Right atrium auricular region (tissue), 2 donors: ENCODE measurements around the gene FAM9C. TPM values are rescaled to one million over a fixed set of nuclear protein-coding genes. Genes with fewer than 3 reads are reported as not detected.
"Not testable (repeated sequence)": the region's sequence is repeated elsewhere in the genome, so short reads cannot be mapped to it uniquely, and the experiment has no call there.

Experiments
- DNase-seq: peaks from one replicate; pipeline ENCODE4 v3.0.0-alpha.2; 2019; ENCODE audit warnings: low spot score
- H3K27ac ChIP-seq, 2 donors: fragments of 200-600 bp; sonication (generic); 1 replicate in 1 of 2; 2 replicates in 1 of 2; pipeline ENCODE4 v1.5.1; 2016 to 2019
- H3K27me3 ChIP-seq, 2 donors: fragments of 200-600 bp; sonication (generic); one replicate each; pipeline versions ENCODE4 v1.5.1 to v1.6.0; 2017 to 2019
- H3K36me3 ChIP-seq: fragments of 200-600 bp; sonication (generic); one replicate; pipeline ENCODE4 v1.5.1; 2016
- H3K4me1 ChIP-seq, 2 donors: fragments of 200-600 bp; sonication (generic); one replicate each; pipeline versions ENCODE4 v1.5.1 to v1.6.0; 2017 to 2019
- H3K4me3 ChIP-seq, 2 donors: fragments of 200-600 bp; sonication (generic); 1 replicate in 1 of 2; 2 replicates in 1 of 2; pipeline ENCODE4 v1.5.1; 2017 to 2019; ENCODE audit warnings: mild to moderate bottlenecking in 1 of 2, moderate library complexity in 1 of 2
- H3K9me3 ChIP-seq, 2 donors: fragments of 200-600 bp; sonication (generic); one replicate each; pipeline ENCODE4 v1.5.1; 2019
- CTCF ChIP-seq, 2 donors: fragments of 200-600 bp; sonication (generic); IDR thresholded peaks; one replicate each; pipeline ENCODE4 v1.5.1; 2019; ENCODE audit warnings: antibody characterized with exemption in 2 of 2
- total RNA-seq, 2 donors: library from RNA; depleted of rRNA; stranded (reverse); fragments of >200 nt; gene quantifications; one replicate each; pipeline ENCODE4 v1.1.0, GENCODE V29; 2016

Gene FAM9C
- total RNA-seq, 2 donors from 2014 or later: not detected

GRCh38 chrX:13068651-13069050 is 24.2 kb upstream of the FAM9C start:
- H3K27me3 ChIP-seq: no peaks in the 10 kb centered on the region
- no peak for DNase-seq
- peaks cover 7 to 28% of the 10 kb centered on the region in 2 donors for H3K9me3 ChIP-seq
- H3K27ac ChIP-seq: no peak overlapping the region
- H3K36me3 ChIP-seq: no peaks in the 10 kb centered on the region
- no peaks in the 10 kb centered on the region for H3K4me1 ChIP-seq
- TF ChIP-seq CTCF (IDR thresholded peaks at IDR 0.05): no peak
- H3K4me3 ChIP-seq: no peak overlapping the region

GRCh38 chrX:13067773-13068172 is 23.4 kb upstream of the FAM9C start:
- no peak for TF ChIP-seq CTCF (IDR thresholded peaks at IDR 0.05)
- no peaks in the 10 kb centered on the region for H3K27me3 ChIP-seq
- H3K4me3 ChIP-seq: no peak overlapping the region
- no peaks in the 10 kb centered on the region for H3K4me1 ChIP-seq
- peaks cover 7 to 31% of the 10 kb centered on the region in 2 donors for H3K9me3 ChIP-seq
- no peaks in the 10 kb centered on the region for H3K36me3 ChIP-seq
- H3K27ac ChIP-seq: no peak overlapping the region
- no peak for DNase-seq

- H3K36me3 ChIP-seq: no peaks in the 10 kb centered on the region
- TF ChIP-seq CTCF (IDR thresholded peaks at IDR 0.05): no peak
- no peak for DNase-seq
- H3K4me1 ChIP-seq: no peaks in the 10 kb centered on the region
- H3K27ac ChIP-seq: no peak overlapping the region
- H3K4me3 ChIP-seq: no peak overlapping the region
- no peaks in the 10 kb centered on the region for H3K27me3 ChIP-seq
- H3K9me3 ChIP-seq: peaks cover 7 to 30% of the 10 kb centered on the region in 2 donors
These were observed 22.0 kb upstream of the FAM9C start for GRCh38 chrX:13066391-13066790.

GRCh38 chrX:13064599-13065143 is 20.3 kb upstream of the FAM9C start:
- no peak overlapping the region for H3K27ac ChIP-seq

GRCh38 chrX:13063124-13063523 is 18.7 kb upstream of the FAM9C start:
- H3K27me3 ChIP-seq, H3K4me3 ChIP-seq, H3K36me3 ChIP-seq, H3K9me3 ChIP-seq, H3K4me1 ChIP-seq, DNase-seq, H3K27ac ChIP-seq: not testable (repeated sequence)

More at GRCh38 chrX:13064599-13065143, 20.3 kb upstream of the FAM9C start:
- no peak for DNase-seq
- no peak for TF ChIP-seq CTCF (IDR thresholded peaks at IDR 0.05)
- Histone ChIP-seq H3K27me3 (no peaks in the 10 kb centered on the region), H3K9me3 (peaks cover 3 to 22% of the 10 kb centered on the region in 2 donors), H3K4me1 (no peaks in the 10 kb centered on the region), H3K4me3 (no peak overlapping the region), H3K36me3 (no peaks in the 10 kb centered on the region)

GRCh38 chrX:13062331-13062730 is 17.9 kb upstream of the FAM9C start:
- H3K4me3 ChIP-seq, H3K27ac ChIP-seq, H3K36me3 ChIP-seq, H3K4me1 ChIP-seq, H3K9me3 ChIP-seq, DNase-seq, H3K27me3 ChIP-seq: not testable (repeated sequence)

GRCh38 chrX:13061215-13061708 is 16.8 kb upstream of the FAM9C start:
- not testable (repeated sequence) for H3K27ac ChIP-seq, H3K36me3 ChIP-seq, DNase-seq, H3K27me3 ChIP-seq, H3K4me3 ChIP-seq, H3K4me1 ChIP-seq, H3K9me3 ChIP-seq
